Right atrium auricular region (tissue), 2 donors: ENCODE measurements around the gene AP4B1. TPM values are rescaled to one million over a fixed set of nuclear protein-coding genes. Genes with fewer than 3 reads are reported as not detected.
A peak's percentile ranks its signal among the peaks of the same experiment; 100 is the strongest.

Experiments
- DNase-seq: peaks from one replicate; pipeline ENCODE4 v3.0.0-alpha.2; 2019; ENCODE audit warnings: low spot score
- H3K27ac ChIP-seq, 2 donors: fragments of 200-600 bp; sonication (generic); 1 replicate in 1 of 2; 2 replicates in 1 of 2; pipeline ENCODE4 v1.5.1; 2016 to 2019
- H3K27me3 ChIP-seq, 2 donors: fragments of 200-600 bp; sonication (generic); one replicate each; pipeline versions ENCODE4 v1.5.1 to v1.6.0; 2017 to 2019
- H3K36me3 ChIP-seq: fragments of 200-600 bp; sonication (generic); one replicate; pipeline ENCODE4 v1.5.1; 2016
- H3K4me1 ChIP-seq, 2 donors: fragments of 200-600 bp; sonication (generic); one replicate each; pipeline versions ENCODE4 v1.5.1 to v1.6.0; 2017 to 2019
- H3K4me3 ChIP-seq, 2 donors: fragments of 200-600 bp; sonication (generic); 1 replicate in 1 of 2; 2 replicates in 1 of 2; pipeline ENCODE4 v1.5.1; 2017 to 2019; ENCODE audit warnings: mild to moderate bottlenecking in 1 of 2, moderate library complexity in 1 of 2
- H3K9me3 ChIP-seq, 2 donors: fragments of 200-600 bp; sonication (generic); one replicate each; pipeline ENCODE4 v1.5.1; 2019
- CTCF ChIP-seq, 2 donors: fragments of 200-600 bp; sonication (generic); IDR thresholded peaks; one replicate each; pipeline ENCODE4 v1.5.1; 2019; ENCODE audit warnings: antibody characterized with exemption in 2 of 2
- total RNA-seq, 2 donors: library from RNA; depleted of rRNA; stranded (reverse); fragments of >200 nt; gene quantifications; one replicate each; pipeline ENCODE4 v1.1.0, GENCODE V29; 2016

The AP4B1 gene
- total RNA-seq, 2 donors from 2014 or later: 8.3 to 9.6 TPM

GRCh38 chr1:113912594-113913311 lies 8.2 kb upstream of the AP4B1 start:
- H3K4me3 ChIP-seq: peak overlapping the region in 1 of 2 donors; percentile 24
- peaks cover 27% of the 10 kb centered on the region for H3K36me3 ChIP-seq
- H3K27me3 ChIP-seq: no peaks in the 10 kb centered on the region
- peak overlapping the region; percentile 77 to 78 for H3K27ac ChIP-seq
- peaks cover 0 to 21% of the 10 kb centered on the region in 2 donors for H3K4me1 ChIP-seq
- TF ChIP-seq CTCF (IDR thresholded peaks at IDR 0.05): no peak
- DNase-seq: peak; percentile 60
- H3K9me3 ChIP-seq: no peaks in the 10 kb centered on the region

GRCh38 chr1:113905435-113905861 lies 849 bp upstream of the AP4B1 start:
- peak; percentile 60 for DNase-seq
- peak in 1 of 2 donors; percentile 26 for TF ChIP-seq CTCF (IDR thresholded peaks at IDR 0.05)

GRCh38 chr1:113904293-113904673 lies 316 bp downstream of the AP4B1 start:
- H3K27ac ChIP-seq: peak overlapping the region; percentile 91 to 94
- no peak for TF ChIP-seq CTCF (IDR thresholded peaks at IDR 0.05)
- no peak for DNase-seq
- H3K4me3 ChIP-seq: peak overlapping the region; percentile 72 to 74
- H3K9me3 ChIP-seq: no peaks in the 10 kb centered on the region
- peaks cover 28% of the 10 kb centered on the region for H3K36me3 ChIP-seq
- H3K4me1 ChIP-seq: peaks cover 0 to 21% of the 10 kb centered on the region in 2 donors
- H3K27me3 ChIP-seq: no peaks in the 10 kb centered on the region

More at GRCh38 chr1:113905435-113905861, 849 bp upstream of the AP4B1 start:
- Histone ChIP-seq H3K36me3 (peaks cover 22% of the 10 kb centered on the region), H3K4me1 (peaks cover 0 to 21% of the 10 kb centered on the region in 2 donors), H3K27ac (peak overlapping the region; percentile 91 to 94), H3K4me3 (peak overlapping the region; percentile 72 to 74), H3K9me3 (no peaks in the 10 kb centered on the region), H3K27me3 (no peaks in the 10 kb centered on the region)

- peaks cover 0 to 21% of the 10 kb centered on the region in 2 donors for H3K4me1 ChIP-seq
- peaks cover 23% of the 10 kb centered on the region for H3K36me3 ChIP-seq
- H3K27me3 ChIP-seq: no peaks in the 10 kb centered on the region
- no peak for DNase-seq
- peak overlapping the region; percentile 72 to 74 for H3K4me3 ChIP-seq
- no peaks in the 10 kb centered on the region for H3K9me3 ChIP-seq
- peak overlapping the region; percentile 91 to 94 for H3K27ac ChIP-seq
- no peak for TF ChIP-seq CTCF (IDR thresholded peaks at IDR 0.05)
Observed at GRCh38 chr1:113903501-113904292, 902 bp downstream of the AP4B1 start.

- Histone ChIP-seq H3K36me3 (peaks cover 38% of the 10 kb centered on the region), H3K4me1 (peaks cover 0 to 20% of the 10 kb centered on the region in 2 donors)
Observed at GRCh38 chr1:113901191-113901590, 3.4 kb downstream of the AP4B1 start.

More at GRCh38 chr1:113901191-113901590, 3.4 kb downstream of the AP4B1 start:
- H3K27ac ChIP-seq: no peak overlapping the region
- no peaks in the 10 kb centered on the region for H3K9me3 ChIP-seq
- no peak for DNase-seq
- H3K4me3 ChIP-seq: no peak overlapping the region
- H3K27me3 ChIP-seq: no peaks in the 10 kb centered on the region
- TF ChIP-seq CTCF (IDR thresholded peaks at IDR 0.05): no peak
